EH (cell line): ENCODE data around the gene MCEMP1.

ENCODE experiments used
- DNase-seq: peaks from one replicate; pipeline ENCODE4 v3.0.0-alpha.2; 2015; ENCODE audit warnings: low read depth

The MCEMP1 gene

GRCh38 chr19:7676854-7677253 is at the start of gene MCEMP1:
Gene MCEMP1, plus strand, starts transcription at chr19:7677090. Its CDS starts 31 bp downstream, at chr19:7677121.
- no peak for DNase-seq

GRCh38 chr19:7627166-7627565 is 49.7 kb upstream of the MCEMP1 start:
- DNase-seq: no peak

GRCh38 chr19:7628589-7629311 is 48.1 kb upstream of the MCEMP1 start:
- peak; percentile 3 for DNase-seq

- DNase-seq: peak; percentile 99
Measured at GRCh38 chr19:7629347-7630054, 47.4 kb upstream of the MCEMP1 start, which contains the start of the genes PET100 and XAB2. Gene PET100, plus strand, starts transcription at chr19:7629793. Its CDS starts 41 bp downstream, at chr19:7629834. Gene XAB2, minus strand, starts transcription at chr19:7629545. Its CDS starts 18 bp downstream, at chr19:7629527.

- DNase-seq: no peak
Measured at GRCh38 chr19:7631577-7631976, 45.3 kb upstream of the MCEMP1 start.

- no peak for DNase-seq
Measured at GRCh38 chr19:7632340-7633203, 44.3 kb upstream of the MCEMP1 start.

- DNase-seq: no peak
Measured at GRCh38 chr19:7633698-7634097, 43.2 kb upstream of the MCEMP1 start, which contains the start of gene PCP2. Gene PCP2, minus strand, starts transcription at chr19:7633719. Its CDS starts 262 bp downstream, at chr19:7633457.

GRCh38 chr19:7635670-7636069 is 41.2 kb upstream of the MCEMP1 start:
- DNase-seq: no peak

GRCh38 chr19:7636317-7636690 is 40.6 kb upstream of the MCEMP1 start:
- DNase-seq: no peak

- peak; percentile 32 for DNase-seq
Measured at GRCh38 chr19:7636691-7637373, 40.1 kb upstream of the MCEMP1 start, which contains the start of gene STXBP2. Gene STXBP2, plus strand, starts transcription at chr19:7637110. Its CDS starts 40 bp downstream, at chr19:7637150.

GRCh38 chr19:7637374-7638256 is 39.3 kb upstream of the MCEMP1 start:
- no peak for DNase-seq

- DNase-seq: no peak
Measured at GRCh38 chr19:7638802-7639465, 38.0 kb upstream of the MCEMP1 start.

- DNase-seq: no peak
Measured at GRCh38 chr19:7639863-7640348, 37.0 kb upstream of the MCEMP1 start.

- DNase-seq: no peak
Measured at GRCh38 chr19:7640803-7641202, 36.1 kb upstream of the MCEMP1 start.

- DNase-seq: no peak
Measured at GRCh38 chr19:7641290-7642276, 35.3 kb upstream of the MCEMP1 start.

- DNase-seq: no peak
Measured at GRCh38 chr19:7642295-7643030, 34.4 kb upstream of the MCEMP1 start.

GRCh38 chr19:7643031-7643415 is 33.9 kb upstream of the MCEMP1 start:
- no peak for DNase-seq
